Upper lobe of left lung (tissue), 6 donors: Measurements from ENCODE around the gene DENND4B. TPM values are rescaled to one million over a fixed set of nuclear protein-coding genes. Genes with fewer than 3 reads are reported as not detected.

ENCODE experiments used
- ATAC-seq, 2 donors: fragments of 200-7000 bp; cut with Tn5 transposase; one replicate each; pipeline ENCODE4 v1.9.1; 2022; ENCODE audit warnings: mild to moderate bottlenecking in 2 of 2, moderate library complexity in 2 of 2; ENCODE audit not compliant: low FRiP score in 2 of 2
- DNase-seq, 2 donors: peaks; one replicate each; pipeline ENCODE4 v3.0.0-alpha.2; 2019 to 2020
- H3K27ac ChIP-seq, 4 donors: fragments of 200-600 bp; sonication (generic); one replicate each; pipeline ENCODE4 v1.5.1; 2016 to 2019
- H3K27me3 ChIP-seq, 4 donors: fragments of 200-600 bp; sonication (generic); one replicate each; pipeline ENCODE4 v1.5.1; 2017 to 2019
- H3K36me3 ChIP-seq, 4 donors: fragments of 200-600 bp; sonication (generic); one replicate each; pipeline ENCODE4 v1.5.1; 2016 to 2019
- H3K4me1 ChIP-seq, 4 donors: fragments of 200-600 bp; sonication (generic); one replicate each; pipeline ENCODE4 v1.5.1; 2018 to 2019
- H3K4me3 ChIP-seq, 4 donors: fragments of 200-600 bp; sonication (generic); one replicate each; pipeline ENCODE4 v1.5.1; 2017 to 2019; ENCODE audit warnings: mild to moderate bottlenecking in 2 of 4, moderate library complexity in 1 of 4
- H3K9me3 ChIP-seq, 4 donors: fragments of 200-600 bp; sonication (generic); one replicate each; pipeline ENCODE4 v1.5.1; 2018 to 2019
- EP300 ChIP-seq, 4 donors: sonication (generic); formaldehyde crosslinking; IDR thresholded peaks; one replicate each; pipeline ENCODE4 v1.5.1; 2017; ENCODE audit warnings: antibody characterized with exemption in 4 of 4, control low read depth in 2 of 4
- POLR2A ChIP-seq, 4 donors: fragments of 450-650 bp; IDR thresholded peaks; one replicate each; pipeline ENCODE4 v1.5.1; 2016 to 2017; ENCODE audit warnings: antibody characterized with exemption in 4 of 4, mild to moderate bottlenecking in 2 of 4
- POLR2AphosphoS5 ChIP-seq, 2 donors: sonication (generic); formaldehyde crosslinking; IDR thresholded peaks; one replicate each; pipeline ENCODE4 v1.5.1; 2017; ENCODE audit warnings: antibody characterized with exemption in 2 of 2
- WGBS, 2 donors: methylation state at CpG; one replicate each; pipeline ENCODE4 v1.1.5; 2017 to 2018; 5-methylcytosine and 5-hydroxymethylcytosine counted together
- total RNA-seq, 6 donors: library from RNA; depleted of rRNA in 4 of 6; stranded (reverse); fragments of >200 nt in 4 of 6; gene quantifications; one replicate each; pipeline versions ENCODE4 v1.1.0 to v1.2.1, GENCODE V29; 2016 to 2021
- TF ChIP-seq, protein P1 (sequence below), 6 experiments: fragments of 450-650 bp in 4 of 6; fragments of 200-600 bp in 2 of 6; sonication (generic) in 2 of 6; IDR thresholded peaks; one replicate each; pipeline ENCODE4 v1.5.1; 2016 to 2019; ENCODE audit warnings: antibody characterized with exemption in 6 of 6
- donor health status: DM: no; HTN: no; CAD: no; lungs with moderate emphysema.
- donor health status: DM: no; HTN: yes; CAD: no; lungs with severe emphysema.

DENND4B gene
- total RNA-seq, 6 donors from 2014 or later: 43.3 to 151 (median 103) TPM

DNA sequence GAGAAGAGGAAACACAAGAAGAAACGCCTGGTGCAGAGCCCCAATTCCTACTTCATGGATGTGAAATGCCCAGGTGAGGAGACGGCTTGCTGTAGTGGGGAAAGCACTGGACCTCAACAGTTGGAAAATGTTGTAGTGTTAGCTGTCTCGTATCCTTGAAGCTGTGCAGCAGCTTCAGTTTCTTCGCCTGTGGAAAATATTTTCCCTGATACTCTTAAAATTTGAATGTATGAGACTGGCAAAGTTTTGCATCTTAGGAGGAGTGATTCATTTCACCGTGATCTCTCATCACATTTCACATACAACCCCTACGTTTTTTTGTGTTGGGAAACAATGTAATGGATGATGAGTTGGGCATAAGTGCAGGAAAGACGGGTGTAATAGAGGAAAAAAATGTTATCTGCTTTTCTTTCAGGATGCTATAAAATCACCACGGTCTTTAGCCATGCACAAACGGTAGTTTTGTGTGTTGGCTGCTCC lies 44.7 kb upstream of the DENND4B start:
- 9 to 10% methylated on average over 9 of the region's 9 CpGs for WGBS, 2 donors
- H3K27me3 ChIP-seq: no peaks in the 10 kb centered on the region
- H3K9me3 ChIP-seq: no peaks in the 10 kb centered on the region
- TF ChIP-seq, protein P1, sequence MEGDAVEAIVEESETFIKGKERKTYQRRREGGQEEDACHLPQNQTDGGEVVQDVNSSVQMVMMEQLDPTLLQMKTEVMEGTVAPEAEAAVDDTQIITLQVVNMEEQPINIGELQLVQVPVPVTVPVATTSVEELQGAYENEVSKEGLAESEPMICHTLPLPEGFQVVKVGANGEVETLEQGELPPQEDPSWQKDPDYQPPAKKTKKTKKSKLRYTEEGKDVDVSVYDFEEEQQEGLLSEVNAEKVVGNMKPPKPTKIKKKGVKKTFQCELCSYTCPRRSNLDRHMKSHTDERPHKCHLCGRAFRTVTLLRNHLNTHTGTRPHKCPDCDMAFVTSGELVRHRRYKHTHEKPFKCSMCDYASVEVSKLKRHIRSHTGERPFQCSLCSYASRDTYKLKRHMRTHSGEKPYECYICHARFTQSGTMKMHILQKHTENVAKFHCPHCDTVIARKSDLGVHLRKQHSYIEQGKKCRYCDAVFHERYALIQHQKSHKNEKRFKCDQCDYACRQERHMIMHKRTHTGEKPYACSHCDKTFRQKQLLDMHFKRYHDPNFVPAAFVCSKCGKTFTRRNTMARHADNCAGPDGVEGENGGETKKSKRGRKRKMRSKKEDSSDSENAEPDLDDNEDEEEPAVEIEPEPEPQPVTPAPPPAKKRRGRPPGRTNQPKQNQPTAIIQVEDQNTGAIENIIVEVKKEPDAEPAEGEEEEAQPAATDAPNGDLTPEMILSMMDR (IDR thresholded peaks at IDR 0.05): no peak
- TF ChIP-seq EP300 (IDR thresholded peaks at IDR 0.05): no peak
- no peak for TF ChIP-seq POLR2AphosphoS5 (IDR thresholded peaks at IDR 0.05)
- no peak for TF ChIP-seq POLR2A (IDR thresholded peaks at IDR 0.05)
- no peak for DNase-seq
- ATAC-seq: no peak
- peaks cover 32 to 57% (median 38%) of the 10 kb centered on the region in 4 donors for H3K4me1 ChIP-seq
- H3K27ac ChIP-seq: peak overlapping the region; percentile 90 to 99 (median 95)
- H3K4me3 ChIP-seq: peak overlapping the region; percentile 44 to 90 (median 78)
- H3K36me3 ChIP-seq: peaks cover 12 to 46% (median 36%) of the 10 kb centered on the region in 4 donors

DNA sequence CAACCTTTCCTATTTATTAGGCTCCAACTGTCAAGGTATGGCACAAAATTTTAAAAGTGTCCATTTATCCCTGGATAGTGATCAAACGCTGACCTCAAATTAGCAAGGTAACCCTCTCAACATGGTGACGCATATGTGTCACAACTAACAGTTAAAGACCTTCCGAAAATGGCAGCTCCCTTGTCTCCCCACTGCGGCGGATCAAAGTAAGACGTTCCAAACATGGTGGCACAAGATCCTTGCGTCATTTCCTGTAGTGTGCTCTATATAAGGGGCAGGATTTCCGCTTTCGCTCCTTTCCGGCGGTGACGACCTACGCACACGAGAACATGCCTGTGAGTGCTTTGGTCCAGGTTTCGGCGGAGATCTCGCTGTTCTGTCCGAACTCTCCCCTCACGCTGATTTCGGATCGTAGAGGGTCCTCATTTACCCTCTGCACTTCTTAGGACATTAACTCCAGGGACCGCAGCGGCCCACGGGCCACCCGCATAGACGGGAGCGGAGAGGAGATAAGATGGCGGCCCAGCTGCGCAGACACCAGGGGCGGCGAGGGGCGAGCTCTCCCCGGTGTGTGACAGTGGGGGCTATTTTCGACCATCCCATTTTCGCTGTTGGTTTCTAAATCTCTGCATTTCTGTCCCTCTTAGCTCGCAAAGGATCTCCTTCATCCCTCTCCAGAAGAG lies 44.1 kb upstream of the DENND4B start, which contains the start of gene RPS27:
Gene RPS27 (plus strand): TSS at position 295 of the 683 bp plus-strand sequence. CDS start 35 bp downstream, at position 330.
- WGBS, 2 donors: 0 to 1% methylated on average over 20 to 36 of the region's 36 CpGs
- peak; percentile 86 to 91 for ATAC-seq
- TF ChIP-seq EP300 (IDR thresholded peaks at IDR 0.05) (peak in 2 of 4 donors; percentile 89 to 96), POLR2A (IDR thresholded peaks at IDR 0.05) (peak; percentile 88 to 100 (median 96)), POLR2AphosphoS5 (IDR thresholded peaks at IDR 0.05) (peak; percentile 100)
- TF ChIP-seq, protein P1 (IDR thresholded peaks at IDR 0.05): peak in 2 of 6 experiments; percentile 19 to 27

DNA sequence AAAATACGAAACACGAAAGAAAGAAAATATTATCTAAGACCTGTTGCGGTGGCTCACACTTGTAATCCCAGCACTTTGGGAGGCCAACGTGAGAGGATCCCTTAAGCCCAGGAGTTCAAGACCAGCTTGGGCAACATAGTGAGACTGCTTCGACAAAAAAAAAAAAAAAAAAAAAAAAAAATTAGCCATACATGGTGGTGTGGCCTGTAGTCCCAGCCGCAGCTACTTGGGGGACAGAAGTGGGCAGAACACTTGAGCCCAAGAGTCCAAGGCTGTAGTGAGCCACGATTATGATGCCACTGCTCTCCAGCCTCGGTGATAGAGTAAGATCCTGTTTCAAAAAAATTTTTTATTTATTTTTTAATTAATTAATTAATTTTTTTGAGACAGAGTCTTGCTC lies 41.1 kb upstream of the DENND4B start:
- no peak for ATAC-seq
- Histone ChIP-seq H3K9me3 (no peaks in the 10 kb centered on the region), H3K27me3 (no peaks in the 10 kb centered on the region), H3K4me3 (no peak overlapping the region), H3K4me1 (peaks cover 35 to 50% (median 41%) of the 10 kb centered on the region in 4 donors), H3K36me3 (peaks cover 6 to 19% (median 9%) of the 10 kb centered on the region in 4 donors), H3K27ac (peak overlapping the region in 2 of 4 donors; percentile 89 to 90)
- DNase-seq: no peak
- no peak for TF ChIP-seq POLR2A (IDR thresholded peaks at IDR 0.05)
- no peak for TF ChIP-seq POLR2AphosphoS5 (IDR thresholded peaks at IDR 0.05)
- TF ChIP-seq, protein P1 (IDR thresholded peaks at IDR 0.05): no peak
- no peak for TF ChIP-seq EP300 (IDR thresholded peaks at IDR 0.05)
- 85 to 90% methylated on average over 8 of the region's 8 CpGs for WGBS, 2 donors

More for the DNA sequence above, 44.1 kb upstream of the DENND4B start, which contains the start of gene RPS27:
- Histone ChIP-seq H3K27ac (peak within 1 kb of the TSS; percentile 90 to 99 (median 95)), H3K4me3 (peak within 1 kb of the TSS; percentile 44 to 90 (median 78)), H3K27me3 (no peaks in the 10 kb centered on the region), H3K4me1 (peaks cover 32 to 59% (median 38%) of the 10 kb centered on the region in 4 donors), H3K9me3 (no peaks in the 10 kb centered on the region), H3K36me3 (peaks cover 12 to 45% (median 31%) of the 10 kb centered on the region in 4 donors)
- DNase-seq: peak; percentile 91 to 92

DNA sequence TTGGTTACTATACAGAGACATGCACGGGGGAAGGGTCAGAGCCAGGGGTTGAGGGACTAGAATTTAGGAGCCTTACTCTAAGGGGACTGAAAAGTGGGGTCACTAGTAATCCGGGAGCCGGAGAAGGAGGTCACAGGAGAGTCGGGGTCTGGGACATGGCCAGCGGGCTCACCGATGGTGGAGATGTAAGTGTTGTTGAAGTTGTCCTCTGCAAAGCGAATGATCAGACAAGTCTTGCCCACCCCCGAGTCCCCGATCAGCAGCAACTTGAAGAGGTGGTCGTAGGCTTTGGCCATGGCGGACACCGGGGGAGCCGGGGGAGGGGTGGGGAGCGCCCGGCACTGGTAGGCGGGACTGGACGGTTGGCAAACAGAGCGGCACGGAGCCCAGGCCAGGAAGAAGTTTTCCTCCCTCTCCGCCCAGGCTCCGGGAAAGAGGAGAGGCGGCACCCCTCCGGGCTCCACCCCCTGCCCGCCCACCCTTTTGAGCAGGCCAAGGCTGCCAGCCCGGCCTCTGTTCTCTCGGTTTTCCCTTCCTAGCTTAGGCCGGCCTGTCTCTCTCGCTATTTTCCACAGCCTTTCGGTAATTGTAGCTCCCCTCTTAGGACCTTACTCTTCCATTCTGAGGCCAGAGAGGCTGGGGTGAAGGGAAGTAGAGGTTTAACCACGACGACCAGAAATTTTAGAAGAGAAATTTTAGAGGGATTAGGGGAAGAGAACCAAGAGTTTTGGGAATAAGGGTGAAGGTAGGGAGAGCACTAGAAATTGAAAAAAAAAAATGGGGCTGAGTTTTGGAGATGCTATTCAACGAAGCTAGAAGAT lies 39.6 kb upstream of the DENND4B start, which contains the start of gene RAB13:
Gene RAB13 (minus strand): TSS at position 399 of the 821 bp plus-strand sequence. CDS start 103 bp downstream, at position 296.
- peak within 1 kb of the TSS; percentile 53 to 64 (median 58) for H3K4me3 ChIP-seq
- TF ChIP-seq, protein P1 (IDR thresholded peaks at IDR 0.05): no peak
- no peak for TF ChIP-seq EP300 (IDR thresholded peaks at IDR 0.05)
- peak; percentile 11 to 83 for TF ChIP-seq POLR2AphosphoS5 (IDR thresholded peaks at IDR 0.05)
- peak in 1 of 4 donors; percentile 60 for TF ChIP-seq POLR2A (IDR thresholded peaks at IDR 0.05)
- H3K9me3 ChIP-seq: no peaks in the 10 kb centered on the region
- 2 to 6% methylated on average over 28 to 32 of the region's 32 CpGs for WGBS, 2 donors
- no peaks in the 10 kb centered on the region for H3K27me3 ChIP-seq
- H3K27ac ChIP-seq: peak within 1 kb of the TSS; percentile 83 to 90 (median 89)
- ATAC-seq (peak; percentile 91 to 93), DNase-seq (peak; percentile 90 to 91)
- peaks cover 23 to 35% (median 28%) of the 10 kb centered on the region in 4 donors for H3K4me1 ChIP-seq
- peaks cover 0 to 18% (median 6%) of the 10 kb centered on the region in 4 donors for H3K36me3 ChIP-seq
